Measurements from ENCODE around the gene CD79B. TPM values are rescaled to one million over a fixed set of nuclear protein-coding genes. Genes with fewer than 3 reads are reported as not detected.

Gene CD79B
- total and polyA plus RNA-seq, 9 of the 15 experiments (the other 6 are each of a cell fraction or from before 2014, with no cell fraction given), result 0.15 to 0.62 (median 0.44) TPM; not detected in 2

DNA sequence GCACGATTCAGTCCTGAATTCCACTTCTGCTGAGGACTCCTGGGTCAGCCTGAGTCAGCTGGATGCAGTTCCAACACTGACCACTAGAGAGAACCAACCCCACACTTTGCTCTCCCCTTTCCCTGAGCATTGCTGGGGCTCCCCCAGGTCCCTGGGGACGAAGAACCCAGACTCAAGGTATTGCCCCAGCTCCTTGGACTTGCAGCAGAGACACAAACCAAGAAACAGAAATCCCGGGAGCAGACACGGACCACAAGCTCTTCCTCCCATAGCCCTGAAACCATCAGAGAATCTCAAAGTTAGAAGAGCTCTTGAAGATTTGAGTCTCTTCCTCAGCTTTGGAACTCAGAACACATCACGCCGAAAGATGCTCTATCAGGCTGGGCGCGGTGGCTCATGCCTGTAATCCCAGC is 12.8 kb downstream of the CD79B start (continued):
- peak; percentile 56; the same call in 1 of the 2 replicates for TF ChIP-seq SMC3 (conservative IDR thresholded peaks at IDR 0.05; ENCODE audit: insufficient read depth, low read depth, low read length)
- TF ChIP-seq MTA1 (IDR thresholded peaks at IDR 0.05; ENCODE audit: borderline replicate concordance), result no peak
- TF ChIP-seq, protein P1, sequence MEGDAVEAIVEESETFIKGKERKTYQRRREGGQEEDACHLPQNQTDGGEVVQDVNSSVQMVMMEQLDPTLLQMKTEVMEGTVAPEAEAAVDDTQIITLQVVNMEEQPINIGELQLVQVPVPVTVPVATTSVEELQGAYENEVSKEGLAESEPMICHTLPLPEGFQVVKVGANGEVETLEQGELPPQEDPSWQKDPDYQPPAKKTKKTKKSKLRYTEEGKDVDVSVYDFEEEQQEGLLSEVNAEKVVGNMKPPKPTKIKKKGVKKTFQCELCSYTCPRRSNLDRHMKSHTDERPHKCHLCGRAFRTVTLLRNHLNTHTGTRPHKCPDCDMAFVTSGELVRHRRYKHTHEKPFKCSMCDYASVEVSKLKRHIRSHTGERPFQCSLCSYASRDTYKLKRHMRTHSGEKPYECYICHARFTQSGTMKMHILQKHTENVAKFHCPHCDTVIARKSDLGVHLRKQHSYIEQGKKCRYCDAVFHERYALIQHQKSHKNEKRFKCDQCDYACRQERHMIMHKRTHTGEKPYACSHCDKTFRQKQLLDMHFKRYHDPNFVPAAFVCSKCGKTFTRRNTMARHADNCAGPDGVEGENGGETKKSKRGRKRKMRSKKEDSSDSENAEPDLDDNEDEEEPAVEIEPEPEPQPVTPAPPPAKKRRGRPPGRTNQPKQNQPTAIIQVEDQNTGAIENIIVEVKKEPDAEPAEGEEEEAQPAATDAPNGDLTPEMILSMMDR (IDR thresholded peaks at IDR 0.05 in 2 of 3, conservative IDR thresholded peaks at IDR 0.05 in 1 of 3; ENCODE audit: insufficient read depth in 2 of 3, low read depth in 1 of 3, low read length in 3 of 3), result peak; percentile 88 to 92 (median 91)
- no peak for TF ChIP-seq ZNF764 (CRISPR knock-in tag; IDR thresholded peaks at IDR 0.05; ENCODE audit: low read depth)
- TF ChIP-seq CBFA2T3 (IDR thresholded peaks at IDR 0.05), result no peak
- TF ChIP-seq CBX2 (IDR thresholded peaks at IDR 0.05; ENCODE audit: insufficient read depth, low read length, poor library complexity, severe bottlenecking), result no peak
- peak; percentile 23 for TF ChIP-seq DACH1 (IDR thresholded peaks at IDR 0.05; ENCODE audit: partially characterized antibody)
- peak; percentile 87 to 94 for TF ChIP-seq RAD21 (CRISPR knock-in tag; conservative IDR thresholded peaks at IDR 0.05 in 1 of 2, IDR thresholded peaks at IDR 0.05 in 1 of 2)
- TF ChIP-seq RB1 (IDR thresholded peaks at IDR 0.05; ENCODE audit: low read depth), result peak; percentile 34; the same call in 1 of the 2 replicates
- TF ChIP-seq SAP30 (IDR thresholded peaks at IDR 0.05; ENCODE audit: borderline replicate concordance, insufficient read depth, low read depth, low read length, poor library complexity, severe bottlenecking), result no peak
- TF ChIP-seq, protein P2, sequence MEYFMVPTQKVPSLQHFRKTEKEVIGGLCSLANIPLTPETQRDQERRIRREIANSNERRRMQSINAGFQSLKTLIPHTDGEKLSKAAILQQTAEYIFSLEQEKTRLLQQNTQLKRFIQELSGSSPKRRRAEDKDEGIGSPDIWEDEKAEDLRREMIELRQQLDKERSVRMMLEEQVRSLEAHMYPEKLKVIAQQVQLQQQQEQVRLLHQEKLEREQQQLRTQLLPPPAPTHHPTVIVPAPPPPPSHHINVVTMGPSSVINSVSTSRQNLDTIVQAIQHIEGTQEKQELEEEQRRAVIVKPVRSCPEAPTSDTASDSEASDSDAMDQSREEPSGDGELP (CRISPR knock-in tag; IDR thresholded peaks at IDR 0.05; ENCODE audit: borderline replicate concordance), result peak; percentile 85
- no peak for TF ChIP-seq TEAD2 (tag; IDR thresholded peaks at IDR 0.05)
- TF ChIP-seq HDAC3 (IDR thresholded peaks at IDR 0.05; ENCODE audit: borderline replicate concordance, partially characterized antibody), result no peak
- TF ChIP-seq ZNF316 (IDR thresholded peaks at IDR 0.05), result 0 out of 2 replicates have a peak, but pooled peaks have one; percentile 36
